Activated CD8-positive, alpha-beta memory T cell treated with anti-CD3 and anti-CD28 coated beads for 24 hours (primary cell): ENCODE data around the gene ACO2.
"Not testable (repeated sequence)": the region's sequence is repeated elsewhere in the genome, so short reads cannot be mapped to it uniquely, and the experiment has no call there.

ENCODE experiments used
- DNase-seq: peaks from one replicate; pipeline ENCODE4 v3.0.0-alpha.2; 2020

The ACO2 gene

GRCh38 chr22:41448189-41448808, 20.6 kb upstream of the ACO2 start:
- DNase-seq: peak; percentile 90

- no peak for DNase-seq
These were observed 10.7 kb upstream of the ACO2 start for GRCh38 chr22:41458161-41458728.

- no peak for DNase-seq
These were observed 9.5 kb upstream of the ACO2 start for GRCh38 chr22:41459431-41459830.

- DNase-seq: not testable (repeated sequence)
These were observed 8.8 kb upstream of the ACO2 start for GRCh38 chr22:41460071-41460470.

- no peak for DNase-seq
These were observed 7.0 kb upstream of the ACO2 start for GRCh38 chr22:41461901-41462300.

GRCh38 chr22:41469218-41469851, 418 bp downstream of the ACO2 start:
- DNase-seq: no peak

- no peak for DNase-seq
These were observed 2.0 kb downstream of the ACO2 start for GRCh38 chr22:41470886-41471285.

GRCh38 chr22:41471568-41471967, 2.7 kb downstream of the ACO2 start:
- no peak for DNase-seq

- no peak for DNase-seq
These were observed 6.0 kb downstream of the ACO2 start for GRCh38 chr22:41474872-41475451.

GRCh38 chr22:41478473-41478872, 9.6 kb downstream of the ACO2 start:
- no peak for DNase-seq

- DNase-seq: no peak
These were observed 10.1 kb downstream of the ACO2 start for GRCh38 chr22:41478891-41479521.

- no peak for DNase-seq
These were observed 10.9 kb downstream of the ACO2 start for GRCh38 chr22:41479671-41480396.

GRCh38 chr22:41480397-41480735, 11.4 kb downstream of the ACO2 start:
- no peak for DNase-seq

GRCh38 chr22:41481131-41481830, 12.4 kb downstream of the ACO2 start:
- no peak for DNase-seq

- DNase-seq: no peak
These were observed 13.0 kb downstream of the ACO2 start for GRCh38 chr22:41481925-41482318.

- DNase-seq: no peak
These were observed 13.5 kb downstream of the ACO2 start for GRCh38 chr22:41482319-41482935.

- DNase-seq: no peak
These were observed 16.1 kb downstream of the ACO2 start for GRCh38 chr22:41485033-41485432.

- DNase-seq: no peak
These were observed 18.4 kb downstream of the ACO2 start for GRCh38 chr22:41487037-41487935.

- DNase-seq: no peak
These were observed 19.2 kb downstream of the ACO2 start for GRCh38 chr22:41488076-41488475.

- no peak for DNase-seq
These were observed 19.9 kb downstream of the ACO2 start for GRCh38 chr22:41488596-41489385.
